ENCODE results near the gene CLMN.

- no peak for TF ChIP-seq EZH2 (IDR thresholded peaks at IDR 0.05; ENCODE audit: borderline replicate concordance, insufficient read depth, low read length, poor library complexity, severe bottlenecking)
- no peak for TF ChIP-seq TAF1 (IDR thresholded peaks at IDR 0.05; ENCODE audit: low read depth)
- no peak for TF ChIP-seq EP300 (conservative IDR thresholded peaks at IDR 0.05; ENCODE audit: poor library complexity, severe bottlenecking)
These were observed 182.4 kb downstream of the CLMN start for GRCh38 chr14:95137164-95137803.

Data from neural cell (in vitro differentiated cells).